HG03025 (cell line): ENCODE data around the gene LDAH.

Experiments used
- ATAC-seq: cut with Tn5 transposase; IDR thresholded peaks from one replicate; pipeline ENCODE4 v1.9.1; 2021; ENCODE audit warnings: mild to moderate bottlenecking, moderate library complexity; ENCODE audit not compliant: unreplicated experiment, low FRiP score

Gene LDAH

DNA sequence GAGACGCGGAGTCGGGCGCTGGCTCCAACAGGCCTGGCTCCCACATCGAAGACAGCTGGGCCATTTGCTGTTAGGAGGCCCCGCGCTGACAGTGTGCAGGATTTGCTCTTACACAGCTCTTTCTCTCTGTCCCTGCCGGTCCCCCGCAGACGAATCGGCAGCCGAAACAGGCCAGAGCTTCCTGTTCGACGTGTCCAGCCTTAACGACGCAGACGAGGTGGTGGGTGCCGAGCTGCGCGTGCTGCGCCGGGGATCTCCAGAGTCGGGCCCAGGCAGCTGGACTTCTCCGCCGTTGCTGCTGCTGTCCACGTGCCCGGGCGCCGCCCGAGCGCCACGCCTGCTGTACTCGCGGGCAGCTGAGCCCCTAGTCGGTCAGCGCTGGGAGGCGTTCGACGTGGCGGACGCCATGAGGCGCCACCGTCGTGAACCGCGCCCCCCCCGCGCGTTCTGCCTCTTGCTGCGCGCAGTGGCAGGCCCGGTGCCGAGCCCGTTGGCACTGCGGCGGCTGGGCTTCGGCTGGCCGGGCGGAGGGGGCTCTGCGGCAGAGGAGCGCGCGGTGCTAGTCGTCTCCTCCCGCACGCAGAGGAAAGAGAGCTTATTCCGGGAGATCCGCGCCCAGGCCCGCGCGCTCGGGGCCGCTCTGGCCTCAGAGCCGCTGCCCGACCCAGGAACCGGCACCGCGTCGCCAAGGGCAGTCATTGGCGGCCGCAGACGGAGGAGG lies 152.4 kb downstream of the LDAH start:
- ATAC-seq, result no peak

DNA sequence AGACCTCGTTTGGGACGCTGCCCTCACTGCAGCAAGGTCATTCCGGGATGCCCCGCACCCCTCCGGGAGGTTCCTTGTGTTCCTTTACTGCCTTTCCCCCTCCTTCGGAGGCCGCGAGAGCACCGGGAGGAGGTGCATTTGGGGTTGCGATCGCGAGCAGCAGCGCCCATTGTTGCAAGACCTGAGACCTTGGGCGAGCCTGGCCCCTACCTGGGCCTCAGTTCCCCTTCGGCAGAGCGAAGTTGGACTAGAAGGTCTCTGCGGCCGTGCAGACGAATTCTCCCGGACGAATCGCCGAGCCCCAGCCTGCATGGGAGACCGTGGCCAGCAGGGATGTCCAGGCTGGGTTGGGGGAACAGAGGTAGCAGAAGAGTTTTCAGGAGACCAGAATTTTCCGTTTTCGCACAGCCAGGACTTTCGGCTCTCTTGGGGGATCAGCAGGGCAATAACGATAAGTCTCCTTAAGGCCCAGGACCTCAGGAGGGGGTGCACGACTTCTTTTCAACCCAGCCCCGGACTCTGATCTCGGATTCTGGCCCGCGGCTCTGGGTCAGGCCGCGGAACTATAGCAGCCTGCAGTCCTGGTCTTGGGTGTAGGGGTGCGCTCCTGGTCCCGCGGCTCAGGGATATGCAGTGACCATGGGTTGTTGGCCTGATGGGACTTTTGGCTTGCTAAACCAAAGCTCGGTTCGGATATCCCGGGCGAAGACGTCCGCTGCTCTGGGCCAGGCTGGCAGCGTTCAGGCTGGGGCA lies 153.2 kb downstream of the LDAH start:
- ATAC-seq, result no peak

DNA sequence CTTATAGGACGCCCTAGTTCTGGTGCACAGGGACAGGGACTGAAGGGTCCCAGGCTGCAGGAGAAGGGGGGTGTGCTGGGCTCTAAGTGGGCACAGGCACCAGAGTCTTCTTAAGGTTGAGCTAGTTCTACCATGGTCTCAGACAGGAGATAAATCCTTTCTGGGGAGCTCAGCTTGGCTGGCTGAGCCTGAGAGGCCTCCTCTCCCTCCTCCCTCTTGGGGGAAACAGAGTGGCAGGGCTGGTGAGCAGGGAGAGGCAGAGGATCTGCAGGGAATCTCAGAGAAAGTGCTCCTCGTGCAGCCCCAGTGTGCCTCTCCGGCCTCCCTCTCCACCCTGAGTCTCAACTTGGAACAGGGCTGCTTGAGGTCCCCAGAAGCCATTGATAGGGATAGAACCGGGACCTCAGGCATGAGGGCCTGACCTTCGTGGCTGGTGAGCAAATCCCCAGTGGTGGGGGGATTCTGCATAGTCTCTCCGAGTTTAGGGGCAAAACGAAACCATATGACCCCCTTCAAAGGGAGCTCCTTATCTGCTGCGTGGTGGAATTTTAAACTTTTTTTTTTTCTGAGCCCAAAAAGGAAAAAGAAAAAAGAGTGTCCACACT lies 153.9 kb downstream of the LDAH start:
- ATAC-seq, result no peak

DNA sequence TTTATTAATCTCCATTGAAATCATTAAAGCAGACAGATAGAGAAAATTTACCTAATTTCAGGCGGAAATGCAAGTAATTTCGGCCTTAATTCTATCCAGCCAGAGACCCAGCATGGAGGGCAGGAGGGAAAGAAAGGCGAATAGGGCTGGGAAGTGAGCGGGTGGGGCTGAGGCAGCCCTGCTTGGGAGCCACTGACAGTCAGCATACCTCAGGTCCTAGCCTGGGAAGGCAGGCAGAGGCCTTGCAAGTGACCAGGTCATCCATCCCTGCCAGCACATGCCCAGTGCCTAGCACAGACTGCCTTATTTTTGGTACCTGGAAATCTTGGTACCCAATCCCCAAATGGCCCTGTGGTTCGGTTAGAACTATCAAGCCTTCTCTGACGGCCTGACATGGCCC lies 154.4 kb downstream of the LDAH start:
- no peak for ATAC-seq

DNA sequence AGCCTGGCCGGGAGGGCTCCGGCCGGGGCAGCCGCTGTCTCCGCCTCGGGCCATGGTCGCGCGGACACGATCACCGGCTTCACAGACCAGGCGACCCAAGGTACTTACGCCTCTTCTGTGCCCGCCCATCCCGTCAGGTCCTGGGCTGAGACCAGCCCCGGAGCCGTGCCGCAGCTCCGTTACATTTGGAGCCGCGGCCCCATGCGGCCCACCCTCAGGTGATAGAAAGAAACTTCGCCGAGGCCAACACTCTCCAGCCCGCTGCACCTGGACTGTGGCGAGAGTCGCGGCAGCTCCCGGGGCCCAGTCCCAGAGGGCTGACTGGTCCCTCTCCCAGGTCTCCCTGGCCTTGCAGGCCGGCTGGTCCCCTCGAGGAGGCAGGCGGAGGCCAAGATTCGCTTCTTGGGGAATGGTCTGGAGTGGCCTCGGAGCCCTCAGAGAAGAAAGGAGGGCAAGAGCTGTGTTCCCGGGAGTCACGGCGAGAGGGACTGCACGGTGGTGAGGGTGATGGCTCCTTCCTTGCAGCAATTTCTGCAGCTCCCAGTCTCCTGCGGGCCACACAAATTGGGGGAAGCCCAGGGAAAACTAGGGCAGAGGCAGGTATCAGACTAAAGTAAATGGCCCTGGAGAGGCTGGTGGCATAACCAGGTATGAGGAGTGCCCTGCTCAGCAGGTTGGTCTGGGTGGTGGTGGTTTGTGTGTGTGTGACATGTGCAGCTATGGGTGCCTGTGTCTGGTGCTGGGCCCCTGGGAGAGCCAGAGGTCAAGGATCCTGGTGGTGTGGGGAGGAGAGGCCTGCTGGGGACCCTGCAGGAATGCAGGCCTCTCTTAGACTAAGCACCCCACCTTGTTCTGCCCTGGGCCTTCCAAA lies 155.1 kb downstream of the LDAH start:
- no peak for ATAC-seq

DNA sequence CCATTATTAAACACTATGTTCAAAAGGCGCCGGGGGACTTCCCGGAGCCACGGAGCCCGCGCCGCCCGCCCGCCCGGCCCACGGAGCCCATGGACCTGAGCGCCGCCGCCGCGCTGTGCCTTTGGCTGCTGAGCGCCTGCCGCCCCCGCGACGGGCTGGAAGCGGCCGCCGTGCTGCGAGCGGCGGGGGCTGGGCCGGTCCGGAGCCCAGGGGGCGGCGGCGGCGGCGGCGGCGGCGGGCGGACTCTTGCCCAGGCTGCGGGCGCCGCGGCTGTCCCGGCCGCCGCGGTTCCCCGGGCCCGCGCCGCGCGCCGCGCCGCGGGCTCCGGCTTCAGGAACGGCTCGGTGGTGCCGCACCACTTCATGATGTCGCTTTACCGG lies 155.8 kb downstream of the LDAH start:
- ATAC-seq, result no peak

DNA sequence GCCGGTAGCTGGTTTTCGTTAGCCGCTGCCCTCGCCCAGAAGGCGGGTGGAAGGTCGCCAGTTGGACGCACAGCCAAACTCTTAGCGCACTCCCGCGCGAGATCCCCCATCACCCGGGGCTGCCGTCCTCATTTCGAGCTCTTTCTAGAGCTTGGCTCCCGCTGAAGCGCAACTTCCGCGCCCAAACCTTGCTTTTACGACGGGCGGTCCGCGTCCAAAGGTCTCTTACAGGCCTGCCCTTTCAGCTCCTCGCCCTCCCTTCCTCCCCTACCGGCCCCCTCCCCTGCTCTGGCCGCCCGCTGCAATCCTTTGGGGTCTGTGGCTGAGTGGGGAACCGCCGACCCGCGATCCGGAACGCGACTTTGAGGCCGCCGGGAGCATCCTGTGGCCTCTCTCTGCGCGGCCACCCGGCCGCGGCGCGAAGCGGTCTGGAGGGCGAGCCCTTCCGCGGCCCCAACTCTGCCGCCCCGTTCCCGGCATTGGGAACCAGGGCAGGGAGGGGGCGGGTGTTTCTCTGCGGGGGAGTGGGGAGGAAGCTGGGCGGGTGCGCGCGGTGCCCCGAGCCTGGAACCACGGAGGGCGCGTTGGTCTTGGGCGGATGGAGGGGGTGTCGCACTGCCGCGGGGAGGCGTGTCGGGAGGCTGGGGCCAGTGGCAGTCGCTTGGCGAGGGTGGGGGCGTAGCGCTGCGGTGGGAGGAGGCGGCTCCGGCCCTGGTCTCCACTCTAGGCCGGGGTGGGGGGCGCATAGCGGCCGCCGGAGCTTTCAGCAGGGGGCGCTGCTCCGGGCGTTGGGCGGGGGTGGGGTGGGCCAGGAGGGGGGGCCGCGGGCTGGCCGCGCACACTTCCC lies 156.4 kb downstream of the LDAH start, which contains the start of gene GDF7:
Gene GDF7 (plus strand): TSS at position 841 of the 847 bp plus-strand sequence. CDS start 96 bp downstream, outside the sequence.
- no peak for ATAC-seq

DNA sequence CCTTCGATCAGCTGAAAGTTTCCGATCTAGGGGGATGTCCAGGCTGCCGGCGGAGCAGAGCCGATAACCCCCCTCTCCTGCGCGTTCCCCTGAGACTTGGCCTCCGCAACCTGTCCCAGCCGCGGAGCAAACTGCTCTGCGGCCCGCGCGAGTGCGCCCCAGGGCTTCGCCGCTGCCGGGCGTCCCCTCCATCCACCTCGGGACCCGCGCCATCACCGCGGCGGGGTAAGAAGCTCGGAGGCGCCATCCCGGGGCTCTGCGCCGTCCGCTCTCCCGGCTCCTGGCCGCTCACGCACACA lies 156.9 kb downstream of the LDAH start:
- ATAC-seq, result no peak

DNA sequence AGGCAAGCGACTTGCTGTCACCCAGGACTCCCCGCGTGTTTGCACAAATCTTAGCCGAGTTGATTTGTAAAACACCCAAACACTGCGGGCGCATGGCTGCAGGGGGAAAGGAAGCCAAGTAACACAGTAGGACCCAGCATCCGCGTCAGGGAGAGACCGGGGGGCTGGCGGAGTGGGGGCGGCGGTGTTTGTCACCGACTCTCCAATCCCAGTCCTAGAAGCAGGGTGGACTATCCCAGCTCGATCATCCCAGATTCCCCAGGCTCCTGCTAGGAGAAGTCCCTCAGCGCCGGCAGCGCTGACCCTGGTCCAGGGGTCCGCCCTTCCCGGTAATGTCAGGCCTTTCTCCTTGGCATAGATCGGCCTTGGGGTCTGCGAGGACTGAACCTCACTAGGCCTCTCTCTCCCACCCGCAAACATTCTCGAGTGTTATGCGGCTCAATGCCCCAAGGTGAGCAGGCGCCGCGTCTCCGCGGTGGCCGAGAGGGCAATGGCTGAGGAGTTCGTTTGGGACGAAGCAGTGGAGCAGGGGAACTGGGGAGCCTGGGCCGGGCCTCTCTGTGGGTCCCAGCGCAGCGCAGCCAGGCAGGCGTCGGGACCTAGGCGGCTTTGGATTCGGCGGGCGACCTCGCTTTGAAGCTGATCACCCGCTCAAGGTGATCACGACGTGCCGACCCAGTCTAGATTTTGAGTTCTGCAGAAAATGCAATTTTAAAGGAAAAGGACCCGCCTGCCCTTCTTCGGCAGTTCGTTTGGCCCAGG lies 157.5 kb downstream of the LDAH start:
- ATAC-seq, result no peak

DNA sequence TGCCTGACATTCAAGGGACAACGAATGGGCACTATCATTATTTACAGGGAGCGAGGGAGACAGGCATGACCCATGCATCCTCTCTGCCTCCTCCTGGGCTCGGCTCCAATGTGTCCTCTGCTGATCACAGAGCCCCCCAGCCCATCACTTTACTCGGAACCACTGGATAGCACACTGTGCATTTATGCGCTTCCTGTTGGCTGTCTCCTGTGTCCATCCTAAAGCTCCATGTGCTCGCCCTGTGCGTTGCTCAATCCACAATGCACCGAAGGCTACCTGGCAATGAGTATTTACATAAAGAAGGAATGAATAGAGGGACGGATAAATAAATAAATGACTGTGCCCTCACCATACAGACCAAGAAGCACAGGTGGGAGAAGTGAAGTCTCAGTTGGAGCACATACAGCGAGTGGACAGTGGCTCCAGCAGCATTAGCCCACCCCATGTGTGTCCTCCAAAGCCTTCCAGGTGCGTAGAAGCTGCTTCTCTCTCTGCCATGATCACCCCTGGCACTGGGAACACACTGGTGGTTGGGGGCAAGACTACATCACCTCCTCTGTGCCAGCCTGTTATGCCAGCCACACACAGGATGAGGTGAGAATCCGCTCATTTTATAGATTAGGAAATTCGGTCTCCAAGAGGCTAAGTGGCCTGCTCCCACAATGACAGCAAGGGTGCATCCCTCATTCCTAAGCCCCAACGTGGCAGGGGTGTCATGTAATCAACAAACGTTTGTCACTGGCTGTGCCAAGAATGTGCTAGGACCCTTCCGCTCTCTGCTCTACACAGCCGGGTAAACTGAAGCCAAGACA lies 158.3 kb downstream of the LDAH start:
- no peak for ATAC-seq

DNA sequence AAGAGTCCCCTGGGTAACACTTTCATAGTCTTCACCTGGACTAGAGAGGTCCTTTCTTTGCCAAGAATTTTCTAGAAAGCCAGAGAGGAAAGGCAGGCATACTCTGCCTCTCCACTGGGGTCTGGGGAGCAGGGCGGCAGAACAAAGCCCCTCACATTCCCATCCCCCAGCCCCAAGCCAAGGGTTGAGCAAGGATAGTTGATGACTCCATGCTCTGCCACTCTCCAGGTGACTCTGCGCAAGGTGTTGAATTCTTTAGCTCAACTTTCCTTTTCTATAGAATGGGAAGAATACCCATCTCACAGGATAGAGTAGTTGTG lies 158.9 kb downstream of the LDAH start:
- ATAC-seq, result no peak

DNA sequence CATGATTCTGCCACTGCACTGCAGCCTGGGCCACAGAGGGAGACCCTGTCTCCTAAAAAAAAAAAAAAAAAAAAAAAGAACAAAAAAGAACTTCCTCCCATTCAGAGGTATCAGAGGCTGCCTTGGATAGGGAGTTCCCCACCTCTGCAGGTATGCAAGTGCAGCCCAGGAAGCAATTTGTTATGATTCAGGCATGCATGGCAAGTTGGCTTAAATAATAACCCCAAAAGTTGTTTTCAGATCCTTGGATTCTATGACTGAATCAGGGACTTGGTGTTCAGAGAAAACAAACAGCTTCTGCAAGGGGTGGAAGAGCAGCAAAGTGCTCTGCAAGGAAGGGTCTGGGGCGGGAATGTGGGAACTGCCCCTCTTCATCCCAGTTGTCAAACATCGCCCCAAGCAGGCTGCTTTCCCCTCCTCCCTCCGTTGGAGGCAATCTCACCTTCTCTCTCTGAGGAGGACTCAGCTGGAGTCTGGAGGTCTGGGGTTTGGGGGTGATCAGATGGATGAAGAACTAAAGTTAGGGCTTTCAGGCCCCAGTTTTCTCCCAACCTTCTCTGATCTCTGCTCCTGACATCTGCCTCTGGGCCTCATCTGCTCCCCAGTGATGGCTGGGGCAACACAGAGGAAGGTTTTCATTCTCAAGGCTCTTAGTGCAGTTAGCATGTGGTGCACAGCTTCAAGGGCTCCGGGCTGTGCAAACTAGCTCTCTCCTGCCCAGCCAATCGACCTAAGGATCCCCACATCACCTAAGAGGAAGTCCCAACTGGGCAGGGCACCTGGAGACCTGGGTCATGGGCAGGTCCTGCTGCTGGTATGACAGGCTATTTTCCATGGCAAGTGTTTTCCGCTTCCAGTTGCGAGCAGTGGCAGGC lies 159.5 kb downstream of the LDAH start:
- ATAC-seq, result no peak

DNA sequence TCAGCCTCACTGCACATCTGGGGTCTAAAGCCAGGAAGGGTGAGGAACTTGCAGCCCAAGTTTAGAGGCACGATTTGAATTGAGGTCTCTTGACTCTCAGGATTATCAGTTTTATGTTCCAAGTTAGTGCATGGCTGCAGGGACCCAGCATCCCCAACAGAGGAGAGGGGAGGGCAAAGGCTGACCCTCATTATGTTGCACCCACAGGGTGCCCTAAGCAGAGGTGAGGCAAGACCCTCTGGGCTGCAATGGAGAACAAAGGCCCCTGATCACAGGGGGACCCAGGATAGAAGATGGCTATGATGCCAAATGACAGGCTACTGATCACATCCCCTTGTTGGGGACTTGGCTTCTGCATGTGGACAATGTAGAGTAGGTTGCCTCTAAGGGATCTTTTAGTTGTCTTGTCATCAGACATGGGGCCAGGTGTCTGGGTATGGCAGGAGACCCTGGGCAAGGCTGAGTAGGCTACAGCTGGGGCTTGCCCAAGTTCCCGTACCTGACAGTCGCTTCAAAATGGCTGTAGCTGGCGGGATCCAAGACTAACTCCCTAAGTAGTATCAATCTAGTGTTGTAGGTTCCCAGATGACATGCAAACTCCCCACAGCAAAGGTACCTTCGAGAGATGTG lies 160.5 kb downstream of the LDAH start:
- ATAC-seq, result no peak

DNA sequence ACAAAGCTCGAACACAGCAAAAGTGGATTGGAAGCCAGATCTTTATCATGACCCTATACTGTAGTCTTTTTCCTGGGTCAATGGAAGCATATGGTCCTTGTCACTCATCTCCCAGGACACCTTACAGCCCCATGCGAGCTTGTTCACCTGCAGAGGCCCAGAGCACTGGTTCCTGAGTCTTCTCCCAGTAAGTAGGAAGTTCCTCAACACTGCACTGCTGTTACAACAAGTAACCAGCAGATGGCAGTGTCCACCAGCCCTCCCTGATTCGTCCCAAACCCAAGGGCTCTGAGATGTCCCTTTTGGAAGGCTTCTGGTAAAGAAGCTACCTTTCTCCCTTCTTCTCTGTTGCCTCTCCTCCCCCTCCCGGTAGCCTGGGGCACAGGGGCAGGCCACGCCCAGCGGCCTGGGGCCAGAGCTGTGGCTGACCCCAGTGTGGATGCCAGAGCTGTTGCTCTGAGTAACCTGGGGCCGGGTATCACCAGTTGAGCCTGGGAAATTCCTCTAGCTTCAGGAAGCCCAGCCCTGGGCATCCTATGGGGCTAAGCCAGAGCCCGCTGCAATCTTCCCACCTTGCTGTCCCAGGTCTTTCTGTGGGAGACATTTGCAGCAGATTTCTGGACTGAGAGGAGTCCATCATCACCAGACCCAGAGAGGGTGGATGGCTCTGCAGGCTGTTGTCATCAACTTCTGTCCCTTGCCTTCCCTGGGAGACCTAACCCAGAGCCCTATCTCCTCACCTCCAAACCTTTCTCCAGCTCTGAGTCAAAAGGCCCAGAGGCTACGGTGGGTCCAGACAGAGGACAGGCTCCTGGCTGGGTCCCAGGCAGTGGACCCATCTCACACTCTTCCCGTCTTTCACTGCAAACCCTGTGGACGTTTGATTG lies 161.2 kb downstream of the LDAH start:
- peak; percentile 52 for ATAC-seq

DNA sequence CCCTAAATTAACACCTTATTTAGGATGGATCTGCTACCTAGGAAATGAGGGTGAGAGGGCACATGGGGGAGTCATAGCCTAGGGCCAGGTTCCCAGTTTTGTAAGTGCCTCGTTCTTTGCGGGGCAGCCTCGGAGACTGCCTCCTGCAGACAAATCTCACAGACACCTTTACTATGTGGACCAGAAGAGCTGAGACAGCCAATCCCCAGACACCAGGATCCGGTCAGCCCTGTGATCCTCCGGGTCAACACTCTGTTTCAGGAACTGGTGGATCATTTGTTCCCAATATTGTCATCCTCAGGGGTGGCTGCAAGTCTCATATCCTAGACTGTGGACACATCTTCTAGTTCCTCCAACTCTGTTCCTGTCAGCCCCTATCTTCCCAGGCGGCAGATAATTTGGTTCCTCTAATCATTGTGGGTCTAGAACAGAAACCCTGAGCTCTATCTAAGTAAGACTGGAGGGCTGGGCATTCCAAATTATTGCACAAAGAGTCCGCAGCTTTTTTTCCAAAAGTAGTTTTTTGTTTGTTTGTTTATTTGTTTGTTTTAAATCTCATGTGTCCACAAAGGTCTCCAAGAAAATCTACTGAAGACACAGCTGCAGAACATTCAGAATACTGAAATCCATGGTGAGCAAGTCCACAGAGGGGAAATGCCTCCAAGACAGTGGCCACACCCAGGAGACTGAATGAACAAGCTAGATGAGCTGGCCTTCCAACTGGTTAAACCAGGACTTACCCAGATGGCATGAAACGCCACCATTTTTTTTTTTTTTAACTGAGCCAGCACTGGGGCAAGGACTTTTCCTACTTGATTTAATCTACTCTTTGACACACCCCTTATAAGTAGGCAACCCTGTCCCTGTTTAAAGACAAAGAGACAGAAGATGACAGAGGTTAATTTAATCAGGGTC lies 162.1 kb downstream of the LDAH start:
- no peak for ATAC-seq
